H9 (cell line): ENCODE measurements around the gene FBXL13. TPM values are rescaled to one million over a fixed set of nuclear protein-coding genes. Genes with fewer than 3 reads are reported as not detected.
"Not testable (repeated sequence)": the region's sequence is repeated elsewhere in the genome, so short reads cannot be mapped to it uniquely, and the experiment has no call there.

Source experiments
- DNase-seq: peaks from one replicate; pipeline ENCODE4 v3.0.0-alpha.2; 2017
- H2AFZ ChIP-seq: one replicate; pipeline ENCODE4 v1.6.1; 2013; ENCODE audit warnings: mild to moderate bottlenecking, low read length, control low read depth, moderate library complexity
- H2AK5ac ChIP-seq: 2 replicates; pipeline ENCODE4 v1.6.1; 2013; ENCODE audit warnings: low read length, control low read depth, mixed read lengths; ENCODE audit not compliant: insufficient read length
- H2BK120ac ChIP-seq: one replicate; pipeline ENCODE4 v1.6.1; 2013; ENCODE audit warnings: low read depth, mild to moderate bottlenecking, low read length, control low read depth, inconsistent platforms; ENCODE audit not compliant: poor library complexity, severe bottlenecking
- H2BK12ac ChIP-seq: 2 replicates; pipeline ENCODE4 v1.6.1; 2013; ENCODE audit warnings: low read length, control low read depth, mixed read lengths, low read depth; ENCODE audit not compliant: insufficient read length
- H2BK15ac ChIP-seq: 2 replicates; pipeline ENCODE4 v1.6.1; 2013; ENCODE audit warnings: low read depth, low read length, control low read depth
- H2BK20ac ChIP-seq: one replicate; pipeline ENCODE4 v1.6.1; 2013; ENCODE audit warnings: low read depth, mild to moderate bottlenecking, low read length, control low read depth, inconsistent platforms; ENCODE audit not compliant: poor library complexity, severe bottlenecking
- H2BK5ac ChIP-seq: 2 replicates; pipeline ENCODE4 v1.6.1; 2013; ENCODE audit warnings: low read length, control low read depth, mixed read lengths; ENCODE audit not compliant: insufficient read length
- H3K14ac ChIP-seq: 2 replicates; pipeline ENCODE4 v1.6.1; 2013; ENCODE audit warnings: low read length, control low read depth; ENCODE audit not compliant: insufficient read depth
- H3K18ac ChIP-seq: 2 replicates; pipeline ENCODE4 v1.6.1; 2013; ENCODE audit warnings: low read depth, mild to moderate bottlenecking, mixed read lengths, low read length, control low read depth; ENCODE audit not compliant: insufficient read length
- H3K23ac ChIP-seq: 2 replicates; pipeline ENCODE4 v1.6.1; 2013; ENCODE audit warnings: low read length, control low read depth, mixed read lengths, low read depth; ENCODE audit not compliant: insufficient read length
- H3K23me2 ChIP-seq: 2 replicates; pipeline ENCODE4 v1.6.1; 2013; ENCODE audit warnings: low read depth, mild to moderate bottlenecking, mixed read lengths, low read length, control low read depth; ENCODE audit not compliant: insufficient read length, poor library complexity, severe bottlenecking
- H3K27ac ChIP-seq: 2 replicates; pipeline ENCODE4 v1.5.1; 2013; ENCODE audit warnings: low read length, control low read depth, mixed read lengths, low read depth; ENCODE audit not compliant: insufficient read length
- H3K27me3 ChIP-seq: 2 replicates; pipeline ENCODE4 v1.6.1; 2013; ENCODE audit warnings: low read length, control low read depth, inconsistent platforms; ENCODE audit not compliant: insufficient read depth
- H3K4ac ChIP-seq: 2 replicates; pipeline ENCODE4 v1.6.1; 2013; ENCODE audit warnings: low read depth, mild to moderate bottlenecking, control low read depth, inconsistent platforms, low read length, moderate library complexity
- H3K4me1 ChIP-seq: 2 replicates; pipeline ENCODE4 v1.6.1; 2013; ENCODE audit warnings: low read length, control low read depth, inconsistent platforms; ENCODE audit not compliant: insufficient read depth
- H3K4me2 ChIP-seq: 2 replicates; pipeline ENCODE4 v1.6.1; 2013; ENCODE audit warnings: low read length, control low read depth, mixed read lengths; ENCODE audit not compliant: insufficient read length, insufficient read depth
- H3K56ac ChIP-seq: 2 replicates; pipeline ENCODE4 v1.6.1; 2013; ENCODE audit warnings: low read depth, mild to moderate bottlenecking, mixed read lengths, low read length, control low read depth; ENCODE audit not compliant: insufficient read length
- H3K79me1 ChIP-seq: 2 replicates; pipeline ENCODE4 v1.6.1; 2013; ENCODE audit warnings: low read depth, mild to moderate bottlenecking, moderate library complexity, low read length, control low read depth, inconsistent platforms; ENCODE audit not compliant: insufficient read depth, poor library complexity, severe bottlenecking
- H3K79me2 ChIP-seq: 2 replicates; pipeline ENCODE4 v1.6.1; 2013; ENCODE audit warnings: low read length, control low read depth, inconsistent platforms; ENCODE audit not compliant: insufficient read depth
- H3K9ac ChIP-seq: 2 replicates; pipeline ENCODE4 v1.6.1; 2013; ENCODE audit warnings: low read length, control low read depth, mixed read lengths; ENCODE audit not compliant: insufficient read length; ENCODE audit errors: extremely low read depth
- H3K9me3 ChIP-seq: one replicate; pipeline ENCODE4 v1.6.1; 2013; ENCODE audit warnings: low read depth, low read length, inconsistent platforms; ENCODE audit not compliant: control insufficient read depth
- H3T11ph ChIP-seq: one replicate; pipeline ENCODE4 v1.6.1; 2013; ENCODE audit warnings: mild to moderate bottlenecking, low read length, control low read depth, inconsistent platforms
- H4K20me1 ChIP-seq: one replicate; pipeline ENCODE4 v1.6.1; 2013; ENCODE audit not compliant: control insufficient read depth, insufficient read length, insufficient read depth
- H4K5ac ChIP-seq: 2 replicates; pipeline ENCODE4 v1.6.1; 2013; ENCODE audit warnings: low read depth, mild to moderate bottlenecking, mixed read lengths, low read length, control low read depth; ENCODE audit not compliant: insufficient read length
- H4K8ac ChIP-seq: replicated peaks from 2 replicates; pipeline ENCODE4 v1.6.1; 2013; ENCODE audit warnings: low read length, control low read depth, mixed read lengths, low read depth; ENCODE audit not compliant: insufficient read length
- H4K91ac ChIP-seq: 2 replicates; pipeline ENCODE4 v1.6.1; 2013; ENCODE audit warnings: low read depth, mild to moderate bottlenecking, moderate library complexity, mixed read lengths, low read length, control low read depth; ENCODE audit not compliant: insufficient read length
- H3K27ac Mint-ChIP-seq, 3 experiments: 2 replicates in 2 of 3; 3 replicates in 1 of 3; pipeline ENCODE4 v1.8.0; 2020 to 2021; ENCODE audit warnings: mixed read lengths in 3 of 3, mild to moderate bottlenecking in 1 of 3, moderate library complexity in 1 of 3
- H3K27me3 Mint-ChIP-seq: 2 replicates; pipeline ENCODE4 v1.8.0; 2021; ENCODE audit warnings: low read depth, mild to moderate bottlenecking, moderate library complexity, mixed read lengths
- H3K36me3 Mint-ChIP-seq, 3 experiments: 2 replicates in 2 of 3; 3 replicates in 1 of 3; pipeline ENCODE4 v1.8.0; 2020 to 2021; ENCODE audit warnings: low read depth in 3 of 3, mixed read lengths in 3 of 3; ENCODE audit not compliant: insufficient read depth in 1 of 3
- H3K4me1 Mint-ChIP-seq, 2 experiments: 2 replicates each; pipeline ENCODE4 v1.8.0; 2020; ENCODE audit warnings: mixed read lengths in 2 of 2
- H3K4me3 Mint-ChIP-seq, 2 experiments: 2 replicates in 1 of 2; 3 replicates in 1 of 2; pipeline ENCODE4 v1.8.0; 2020 to 2021; ENCODE audit warnings: mild to moderate bottlenecking in 2 of 2, mixed read lengths in 2 of 2, moderate library complexity in 1 of 2
- H3K9me3 Mint-ChIP-seq, 2 experiments: 2 replicates in 1 of 2; 3 replicates in 1 of 2; pipeline ENCODE4 v1.8.0; 2020; ENCODE audit warnings: mild to moderate bottlenecking in 2 of 2, mixed read lengths in 2 of 2, moderate library complexity in 1 of 2
- WGBS: extraction: QIAGEN DNeasy Blood & Tissue Kit; methylation state at CpG from one replicate; pipeline ENCODE4 v1.1.7; 2013; ENCODE audit warnings: missing lambda C conversion rate, low lambda C conversion rate, mixed read lengths; ENCODE audit not compliant: insufficient read length; ENCODE audit errors: extremely low coverage; 5-methylcytosine and 5-hydroxymethylcytosine counted together
- total RNA-seq: library from RNA; stranded (reverse); gene quantifications from 2 replicates; pipeline ENCODE4 v1.2.1, GENCODE V29; 2021

The FBXL13 gene
- total RNA-seq, 1 experiment from 2014 or later = 4.4 TPM

DNA sequence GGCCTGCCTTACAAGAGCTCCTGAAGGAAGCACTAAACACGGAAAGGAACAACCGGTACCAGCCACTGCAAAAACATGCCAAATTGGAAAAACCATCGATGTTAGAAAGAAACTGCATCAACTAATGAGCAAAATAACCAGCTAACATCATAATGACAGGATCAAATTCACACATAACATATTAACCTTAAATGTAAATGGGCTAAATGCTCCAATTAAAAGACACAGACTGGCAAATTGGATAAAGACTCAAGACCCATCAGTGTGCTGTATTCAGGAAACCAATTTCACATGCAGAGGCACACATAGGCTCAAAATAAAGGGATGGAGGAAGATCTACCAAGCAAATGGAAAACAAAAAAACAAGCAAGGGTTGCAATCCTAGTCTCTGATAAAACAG lies 56.3 kb downstream of the FBXL13 start:
- H3K9ac ChIP-seq, H2AK5ac ChIP-seq, H2AFZ ChIP-seq, H3T11ph ChIP-seq, DNase-seq, H3K14ac ChIP-seq, H2BK15ac ChIP-seq, H3K23ac ChIP-seq, H3K79me1 ChIP-seq, H3K4me1 Mint-ChIP-seq, H3K4me3 Mint-ChIP-seq, H3K4me2 ChIP-seq, H3K4ac ChIP-seq, H4K20me1 ChIP-seq, H4K8ac ChIP-seq, H2BK12ac ChIP-seq, H3K56ac ChIP-seq, H3K27me3 Mint-ChIP-seq, H3K27me3 ChIP-seq, H3K23me2 ChIP-seq, H2BK120ac ChIP-seq, H2BK20ac ChIP-seq, H3K79me2 ChIP-seq, H3K4me1 ChIP-seq, H3K9me3 ChIP-seq, H4K91ac ChIP-seq, H3K18ac ChIP-seq, H3K27ac Mint-ChIP-seq, H3K27ac ChIP-seq, H4K5ac ChIP-seq, H2BK5ac ChIP-seq: not testable (repeated sequence)
- Mint-ChIP-seq H3K36me3 (peaks cover 26 to 61% (median 57%) of the 10 kb centered on the region in 3 experiments), H3K9me3 (peaks cover 63 to 68% of the 10 kb centered on the region in 2 experiments)
- no CpG with 5 or more reads among the region's 3 CpGs for WGBS
